Tibial nerve (tissue), 4 donors: ENCODE data around the gene IL21R. TPM values are rescaled to one million over a fixed set of nuclear protein-coding genes. Genes with fewer than 3 reads are reported as not detected.
"Not testable (repeated sequence)": the region's sequence is repeated elsewhere in the genome, so short reads cannot be mapped to it uniquely, and the experiment has no call there.

ENCODE experiments used
- DNase-seq, 2 donors: peaks; one replicate each; pipeline ENCODE4 v3.0.0-alpha.2; 2019; ENCODE audit warnings: low spot score in 2 of 2
- H3K27ac ChIP-seq, 4 donors: fragments of 200-600 bp; sonication (generic) in 3 of 4; one replicate each; pipeline ENCODE4 v1.5.1; 2017 to 2019; ENCODE audit warnings: mild to moderate bottlenecking in 1 of 4
- H3K27me3 ChIP-seq, 2 donors: fragments of 200-600 bp; sonication (generic) in 1 of 2; one replicate each; pipeline versions ENCODE4 v1.5.1 to v1.6.0; 2017 to 2019
- H3K36me3 ChIP-seq, 3 donors: fragments of 200-600 bp; sonication (generic); one replicate each; pipeline ENCODE4 v1.5.1; 2018 to 2019
- H3K4me1 ChIP-seq, 4 donors: fragments of 200-600 bp; sonication (generic) in 3 of 4; one replicate each; pipeline ENCODE4 v1.5.1; 2017 to 2019
- H3K4me3 ChIP-seq, 4 donors: fragments of 200-600 bp; sonication (generic) in 3 of 4; one replicate each; pipeline ENCODE4 v1.5.1; 2017 to 2019; ENCODE audit warnings: mild to moderate bottlenecking in 1 of 4, moderate library complexity in 1 of 4
- H3K9me3 ChIP-seq, 4 donors: fragments of 200-600 bp; sonication (generic) in 3 of 4; one replicate each; pipeline ENCODE4 v1.5.1; 2017 to 2019
- EP300 ChIP-seq, 2 donors: sonication (generic); formaldehyde crosslinking; IDR thresholded peaks; one replicate each; pipeline ENCODE4 v1.6.1; 2017; ENCODE audit warnings: antibody characterized with exemption in 2 of 2, mild to moderate bottlenecking in 1 of 2
- POLR2A ChIP-seq, 2 donors: fragments of 450-650 bp; IDR thresholded peaks; one replicate each; pipeline ENCODE4 v1.6.1; 2017; ENCODE audit warnings: antibody characterized with exemption in 2 of 2, mild to moderate bottlenecking in 2 of 2, moderate library complexity in 2 of 2
- WGBS, 2 donors: methylation state at CpG; one replicate each; pipeline ENCODE4 v1.1.5; 2018; 5-methylcytosine and 5-hydroxymethylcytosine counted together
- total RNA-seq, 4 donors: library from RNA; depleted of rRNA; stranded (reverse); fragments of >200 nt; gene quantifications; one replicate each; pipeline ENCODE4 v1.1.0, GENCODE V29; 2016
- TF ChIP-seq, protein P1 (sequence below), 5 experiments: fragments of 200-600 bp in 3 of 5; fragments of 450-650 bp in 2 of 5; sonication (generic) in 3 of 5; IDR thresholded peaks; one replicate each; pipeline ENCODE4 v1.5.1; 2016 to 2019; ENCODE audit warnings: antibody characterized with exemption in 5 of 5, mild to moderate bottlenecking in 3 of 5, moderate library complexity in 2 of 5

The IL21R gene
- total RNA-seq, 4 donors from 2014 or later, result 0.21 to 1.2 TPM; not detected in 2

DNA sequence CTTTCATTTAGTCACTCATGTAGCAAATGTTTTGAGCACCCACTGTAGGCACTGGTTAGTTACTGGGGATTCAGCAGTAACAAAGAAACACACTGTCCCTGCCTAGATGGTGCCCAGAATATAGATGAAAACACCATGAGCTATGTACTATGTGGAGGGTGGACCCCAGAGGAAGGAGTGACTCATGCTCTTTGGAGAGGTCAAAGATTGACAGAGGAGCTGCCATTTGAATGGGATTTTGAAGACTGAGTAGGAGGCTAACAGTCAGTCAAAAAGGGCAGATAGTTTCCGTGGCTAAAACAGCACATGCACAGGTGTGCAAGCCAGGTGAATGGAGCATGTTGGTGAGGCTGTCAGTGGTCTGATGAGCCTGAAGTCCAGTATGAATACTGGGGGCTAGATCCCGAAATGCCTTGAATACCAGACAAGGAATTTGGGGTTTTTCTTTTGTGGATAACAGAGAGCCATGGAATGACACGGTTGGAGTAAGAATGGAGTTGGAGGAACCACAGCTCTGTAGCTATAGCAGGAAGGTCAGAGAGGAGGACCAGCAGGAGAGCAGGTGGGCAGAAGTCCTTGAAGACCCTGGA, 6.1 kb downstream of the IL21R start:
- DNase-seq, result no peak
- Histone ChIP-seq H3K36me3 (no peaks in the 10 kb centered on the region), H3K27ac (no peak overlapping the region), H3K4me3 (no peak overlapping the region), H3K9me3 (peaks cover 0 to 20% (median 0%) of the 10 kb centered on the region in 4 donors), H3K27me3 (peaks cover 0 to 7% of the 10 kb centered on the region in 2 donors), H3K4me1 (no peaks in the 10 kb centered on the region)
- TF ChIP-seq POLR2A (IDR thresholded peaks at IDR 0.05), result no peak
- no peak for TF ChIP-seq EP300 (IDR thresholded peaks at IDR 0.05)
- TF ChIP-seq, protein P1, sequence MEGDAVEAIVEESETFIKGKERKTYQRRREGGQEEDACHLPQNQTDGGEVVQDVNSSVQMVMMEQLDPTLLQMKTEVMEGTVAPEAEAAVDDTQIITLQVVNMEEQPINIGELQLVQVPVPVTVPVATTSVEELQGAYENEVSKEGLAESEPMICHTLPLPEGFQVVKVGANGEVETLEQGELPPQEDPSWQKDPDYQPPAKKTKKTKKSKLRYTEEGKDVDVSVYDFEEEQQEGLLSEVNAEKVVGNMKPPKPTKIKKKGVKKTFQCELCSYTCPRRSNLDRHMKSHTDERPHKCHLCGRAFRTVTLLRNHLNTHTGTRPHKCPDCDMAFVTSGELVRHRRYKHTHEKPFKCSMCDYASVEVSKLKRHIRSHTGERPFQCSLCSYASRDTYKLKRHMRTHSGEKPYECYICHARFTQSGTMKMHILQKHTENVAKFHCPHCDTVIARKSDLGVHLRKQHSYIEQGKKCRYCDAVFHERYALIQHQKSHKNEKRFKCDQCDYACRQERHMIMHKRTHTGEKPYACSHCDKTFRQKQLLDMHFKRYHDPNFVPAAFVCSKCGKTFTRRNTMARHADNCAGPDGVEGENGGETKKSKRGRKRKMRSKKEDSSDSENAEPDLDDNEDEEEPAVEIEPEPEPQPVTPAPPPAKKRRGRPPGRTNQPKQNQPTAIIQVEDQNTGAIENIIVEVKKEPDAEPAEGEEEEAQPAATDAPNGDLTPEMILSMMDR (IDR thresholded peaks at IDR 0.05), result no peak
- WGBS, 2 donors, result 56 to 63% methylated on average over 3 of the region's 3 CpGs

GRCh38 chr16:27408602-27409031, 6.6 kb downstream of the IL21R start:
- H3K36me3 ChIP-seq, result no peaks in the 10 kb centered on the region
- TF ChIP-seq EP300 (IDR thresholded peaks at IDR 0.05) (no peak), POLR2A (IDR thresholded peaks at IDR 0.05) (no peak)
- 75 to 76% methylated on average over 6 of the region's 6 CpGs for WGBS, 2 donors
- peaks cover 0 to 20% (median 0%) of the 10 kb centered on the region in 4 donors for H3K9me3 ChIP-seq
- no peak overlapping the region for H3K27ac ChIP-seq
- DNase-seq, result no peak
- peaks cover 0 to 2% of the 10 kb centered on the region in 2 donors for H3K27me3 ChIP-seq
- no peak overlapping the region for H3K4me3 ChIP-seq
- no peaks in the 10 kb centered on the region for H3K4me1 ChIP-seq

GRCh38 chr16:27409958-27410357, 8.0 kb downstream of the IL21R start:
- not testable (repeated sequence) for H3K4me3 ChIP-seq, H3K4me1 ChIP-seq, H3K27ac ChIP-seq, H3K27me3 ChIP-seq, H3K36me3 ChIP-seq, DNase-seq
- peaks cover 0 to 20% (median 0%) of the 10 kb centered on the region in 4 donors for H3K9me3 ChIP-seq
- 79 to 93% methylated on average over 2 of the region's 2 CpGs for WGBS, 2 donors

- Histone ChIP-seq H3K9me3 (peaks cover 0 to 20% (median 0%) of the 10 kb centered on the region in 4 donors), H3K27me3 (no peaks in the 10 kb centered on the region), H3K27ac (no peak overlapping the region), H3K36me3 (no peaks in the 10 kb centered on the region), H3K4me1 (no peaks in the 10 kb centered on the region), H3K4me3 (no peak overlapping the region)
- TF ChIP-seq EP300 (IDR thresholded peaks at IDR 0.05) (no peak), POLR2A (IDR thresholded peaks at IDR 0.05) (no peak)
- TF ChIP-seq, protein P1 (IDR thresholded peaks at IDR 0.05), result no peak
- no peak for DNase-seq
- 81 to 84% methylated on average over 1 of the region's 1 CpG for WGBS, 2 donors
Measured at GRCh38 chr16:27410761-27411160, 8.8 kb downstream of the IL21R start.

GRCh38 chr16:27413956-27414355, 12.0 kb downstream of the IL21R start:
- Histone ChIP-seq H3K4me3 (no peak overlapping the region), H3K4me1 (no peaks in the 10 kb centered on the region), H3K36me3 (no peaks in the 10 kb centered on the region), H3K27me3 (no peaks in the 10 kb centered on the region), H3K9me3 (peaks cover 0 to 11% (median 0%) of the 10 kb centered on the region in 4 donors), H3K27ac (no peak overlapping the region)
- no peak for TF ChIP-seq POLR2A (IDR thresholded peaks at IDR 0.05)
- 84 to 87% methylated on average over 2 of the region's 2 CpGs for WGBS, 2 donors
- DNase-seq, result no peak

- H3K9me3 ChIP-seq, result peaks cover 0 to 8% (median 0%) of the 10 kb centered on the region in 4 donors
- no peak for DNase-seq
- H3K4me1 ChIP-seq, result no peaks in the 10 kb centered on the region
- no peaks in the 10 kb centered on the region for H3K27me3 ChIP-seq
- no peak overlapping the region for H3K27ac ChIP-seq
- H3K4me3 ChIP-seq, result no peak overlapping the region
- TF ChIP-seq, protein P1 (IDR thresholded peaks at IDR 0.05), result no peak
- TF ChIP-seq EP300 (IDR thresholded peaks at IDR 0.05) (no peak), POLR2A (IDR thresholded peaks at IDR 0.05) (no peak)
- no peaks in the 10 kb centered on the region for H3K36me3 ChIP-seq
- WGBS, 2 donors, result 73 to 76% methylated on average over 6 of the region's 6 CpGs
Measured at GRCh38 chr16:27414788-27415431, 12.9 kb downstream of the IL21R start.
